H9 (cell line): ENCODE data around the gene HACD1. TPM values are rescaled to one million over a fixed set of nuclear protein-coding genes. Genes with fewer than 3 reads are reported as not detected.
A peak's percentile ranks its signal among the peaks of the same experiment; 100 is the strongest.

ENCODE experiments used
- DNase-seq: peaks from one replicate; pipeline ENCODE4 v3.0.0-alpha.2; 2017
- H2AFZ ChIP-seq: one replicate; pipeline ENCODE4 v1.6.1; 2013; ENCODE audit warnings: mild to moderate bottlenecking, low read length, control low read depth, moderate library complexity
- H2AK5ac ChIP-seq: 2 replicates; pipeline ENCODE4 v1.6.1; 2013; ENCODE audit warnings: low read length, control low read depth, mixed read lengths; ENCODE audit not compliant: insufficient read length
- H2BK120ac ChIP-seq: one replicate; pipeline ENCODE4 v1.6.1; 2013; ENCODE audit warnings: low read depth, mild to moderate bottlenecking, low read length, control low read depth, inconsistent platforms; ENCODE audit not compliant: poor library complexity, severe bottlenecking
- H2BK12ac ChIP-seq: 2 replicates; pipeline ENCODE4 v1.6.1; 2013; ENCODE audit warnings: low read length, control low read depth, mixed read lengths, low read depth; ENCODE audit not compliant: insufficient read length
- H2BK15ac ChIP-seq: 2 replicates; pipeline ENCODE4 v1.6.1; 2013; ENCODE audit warnings: low read depth, low read length, control low read depth
- H2BK20ac ChIP-seq: one replicate; pipeline ENCODE4 v1.6.1; 2013; ENCODE audit warnings: low read depth, mild to moderate bottlenecking, low read length, control low read depth, inconsistent platforms; ENCODE audit not compliant: poor library complexity, severe bottlenecking
- H2BK5ac ChIP-seq: 2 replicates; pipeline ENCODE4 v1.6.1; 2013; ENCODE audit warnings: low read length, control low read depth, mixed read lengths; ENCODE audit not compliant: insufficient read length
- H3K14ac ChIP-seq: 2 replicates; pipeline ENCODE4 v1.6.1; 2013; ENCODE audit warnings: low read length, control low read depth; ENCODE audit not compliant: insufficient read depth
- H3K18ac ChIP-seq: 2 replicates; pipeline ENCODE4 v1.6.1; 2013; ENCODE audit warnings: low read depth, mild to moderate bottlenecking, mixed read lengths, low read length, control low read depth; ENCODE audit not compliant: insufficient read length
- H3K23ac ChIP-seq: 2 replicates; pipeline ENCODE4 v1.6.1; 2013; ENCODE audit warnings: low read length, control low read depth, mixed read lengths, low read depth; ENCODE audit not compliant: insufficient read length
- H3K23me2 ChIP-seq: 2 replicates; pipeline ENCODE4 v1.6.1; 2013; ENCODE audit warnings: low read depth, mild to moderate bottlenecking, mixed read lengths, low read length, control low read depth; ENCODE audit not compliant: insufficient read length, poor library complexity, severe bottlenecking
- H3K27ac ChIP-seq: 2 replicates; pipeline ENCODE4 v1.5.1; 2013; ENCODE audit warnings: low read length, control low read depth, mixed read lengths, low read depth; ENCODE audit not compliant: insufficient read length
- H3K27me3 ChIP-seq: 2 replicates; pipeline ENCODE4 v1.6.1; 2013; ENCODE audit warnings: low read length, control low read depth, inconsistent platforms; ENCODE audit not compliant: insufficient read depth
- H3K4ac ChIP-seq: 2 replicates; pipeline ENCODE4 v1.6.1; 2013; ENCODE audit warnings: low read depth, mild to moderate bottlenecking, control low read depth, inconsistent platforms, low read length, moderate library complexity
- H3K4me1 ChIP-seq: 2 replicates; pipeline ENCODE4 v1.6.1; 2013; ENCODE audit warnings: low read length, control low read depth, inconsistent platforms; ENCODE audit not compliant: insufficient read depth
- H3K4me2 ChIP-seq: 2 replicates; pipeline ENCODE4 v1.6.1; 2013; ENCODE audit warnings: low read length, control low read depth, mixed read lengths; ENCODE audit not compliant: insufficient read length, insufficient read depth
- H3K56ac ChIP-seq: 2 replicates; pipeline ENCODE4 v1.6.1; 2013; ENCODE audit warnings: low read depth, mild to moderate bottlenecking, mixed read lengths, low read length, control low read depth; ENCODE audit not compliant: insufficient read length
- H3K79me1 ChIP-seq: 2 replicates; pipeline ENCODE4 v1.6.1; 2013; ENCODE audit warnings: low read depth, mild to moderate bottlenecking, moderate library complexity, low read length, control low read depth, inconsistent platforms; ENCODE audit not compliant: insufficient read depth, poor library complexity, severe bottlenecking
- H3K79me2 ChIP-seq: 2 replicates; pipeline ENCODE4 v1.6.1; 2013; ENCODE audit warnings: low read length, control low read depth, inconsistent platforms; ENCODE audit not compliant: insufficient read depth
- H3K9ac ChIP-seq: 2 replicates; pipeline ENCODE4 v1.6.1; 2013; ENCODE audit warnings: low read length, control low read depth, mixed read lengths; ENCODE audit not compliant: insufficient read length; ENCODE audit errors: extremely low read depth
- H3K9me3 ChIP-seq: one replicate; pipeline ENCODE4 v1.6.1; 2013; ENCODE audit warnings: low read depth, low read length, inconsistent platforms; ENCODE audit not compliant: control insufficient read depth
- H3T11ph ChIP-seq: one replicate; pipeline ENCODE4 v1.6.1; 2013; ENCODE audit warnings: mild to moderate bottlenecking, low read length, control low read depth, inconsistent platforms
- H4K20me1 ChIP-seq: one replicate; pipeline ENCODE4 v1.6.1; 2013; ENCODE audit not compliant: control insufficient read depth, insufficient read length, insufficient read depth
- H4K5ac ChIP-seq: 2 replicates; pipeline ENCODE4 v1.6.1; 2013; ENCODE audit warnings: low read depth, mild to moderate bottlenecking, mixed read lengths, low read length, control low read depth; ENCODE audit not compliant: insufficient read length
- H4K8ac ChIP-seq: replicated peaks from 2 replicates; pipeline ENCODE4 v1.6.1; 2013; ENCODE audit warnings: low read length, control low read depth, mixed read lengths, low read depth; ENCODE audit not compliant: insufficient read length
- H4K91ac ChIP-seq: 2 replicates; pipeline ENCODE4 v1.6.1; 2013; ENCODE audit warnings: low read depth, mild to moderate bottlenecking, moderate library complexity, mixed read lengths, low read length, control low read depth; ENCODE audit not compliant: insufficient read length
- H3K27ac Mint-ChIP-seq, 3 experiments: 2 replicates in 2 of 3; 3 replicates in 1 of 3; pipeline ENCODE4 v1.8.0; 2020 to 2021; ENCODE audit warnings: mixed read lengths in 3 of 3, mild to moderate bottlenecking in 1 of 3, moderate library complexity in 1 of 3
- H3K27me3 Mint-ChIP-seq: 2 replicates; pipeline ENCODE4 v1.8.0; 2021; ENCODE audit warnings: low read depth, mild to moderate bottlenecking, moderate library complexity, mixed read lengths
- H3K36me3 Mint-ChIP-seq, 3 experiments: 2 replicates in 2 of 3; 3 replicates in 1 of 3; pipeline ENCODE4 v1.8.0; 2020 to 2021; ENCODE audit warnings: low read depth in 3 of 3, mixed read lengths in 3 of 3; ENCODE audit not compliant: insufficient read depth in 1 of 3
- H3K4me1 Mint-ChIP-seq, 2 experiments: 2 replicates each; pipeline ENCODE4 v1.8.0; 2020; ENCODE audit warnings: mixed read lengths in 2 of 2
- H3K4me3 Mint-ChIP-seq, 2 experiments: 2 replicates in 1 of 2; 3 replicates in 1 of 2; pipeline ENCODE4 v1.8.0; 2020 to 2021; ENCODE audit warnings: mild to moderate bottlenecking in 2 of 2, mixed read lengths in 2 of 2, moderate library complexity in 1 of 2
- H3K9me3 Mint-ChIP-seq, 2 experiments: 2 replicates in 1 of 2; 3 replicates in 1 of 2; pipeline ENCODE4 v1.8.0; 2020; ENCODE audit warnings: mild to moderate bottlenecking in 2 of 2, mixed read lengths in 2 of 2, moderate library complexity in 1 of 2
- CTCF ChIP-seq: fragments of 200-600 bp; sonication (generic); conservative IDR thresholded peaks from 3 replicates; pipeline ENCODE4 v1.8.0; 2021; ENCODE audit warnings: antibody characterized with exemption, mild to moderate bottlenecking
- WGBS: extraction: QIAGEN DNeasy Blood & Tissue Kit; methylation state at CpG from one replicate; pipeline ENCODE4 v1.1.7; 2013; ENCODE audit warnings: missing lambda C conversion rate, low lambda C conversion rate, mixed read lengths; ENCODE audit not compliant: insufficient read length; ENCODE audit errors: extremely low coverage; 5-methylcytosine and 5-hydroxymethylcytosine counted together
- total RNA-seq: library from RNA; stranded (reverse); gene quantifications from 2 replicates; pipeline ENCODE4 v1.2.1, GENCODE V29; 2021

HACD1 gene
- total RNA-seq, 1 experiment from 2014 or later: 25.0 TPM

GRCh38 chr10:17643339-17643754, 26.2 kb upstream of the HACD1 start:
- H2AK5ac ChIP-seq: no peak overlapping the region
- DNase-seq: peak; percentile 39
- H3T11ph ChIP-seq: no peak overlapping the region
- H2BK12ac ChIP-seq: no peak overlapping the region
- no peak overlapping the region for H3K23ac ChIP-seq
- no peaks in the 10 kb centered on the region for H4K20me1 ChIP-seq
- no peak overlapping the region for H2BK15ac ChIP-seq
- H3K4me2 ChIP-seq: peak overlapping the region; percentile 98
- H3K9ac ChIP-seq: peak overlapping the region; percentile 98
- no CpG with 5 or more reads among the region's 13 CpGs for WGBS
- H3K18ac ChIP-seq: peak overlapping the region; percentile 76
- H4K5ac ChIP-seq: peak overlapping the region; percentile 53
- H3K4me1 Mint-ChIP-seq: peaks cover 17 to 22% of the 10 kb centered on the region in 2 experiments
- no peaks in the 10 kb centered on the region for H3K9me3 ChIP-seq
- no peaks in the 10 kb centered on the region for H3K9me3 Mint-ChIP-seq
- peak overlapping the region; percentile 97 to 99 for H3K4me3 Mint-ChIP-seq
- H3K27me3 ChIP-seq: no peaks in the 10 kb centered on the region
- no peaks in the 10 kb centered on the region for H3K4me1 ChIP-seq
- peak overlapping the region; percentile 44; the same call in 1 of the 2 replicates for H3K14ac ChIP-seq
- H2AFZ ChIP-seq: peak overlapping the region; percentile 53
- no peak overlapping the region for H4K91ac ChIP-seq
- H3K27me3 Mint-ChIP-seq: no peaks in the 10 kb centered on the region
- H3K23me2 ChIP-seq: peaks cover 10% of the 10 kb centered on the region
- TF ChIP-seq CTCF: no peak
- peak overlapping the region; percentile 53 for H3K27ac ChIP-seq
- H3K27ac Mint-ChIP-seq: peak overlapping the region; percentile 100
- H3K79me1 ChIP-seq: peaks cover 6% of the 10 kb centered on the region
- no peak overlapping the region for H2BK120ac ChIP-seq
- no peak overlapping the region for H3K56ac ChIP-seq
- no peak overlapping the region for H2BK20ac ChIP-seq
- peaks cover 23% of the 10 kb centered on the region for H3K79me2 ChIP-seq
- no peak overlapping the region for H3K4ac ChIP-seq
- H4K8ac ChIP-seq: no peak overlapping the region
- peak overlapping the region; percentile 66 for H2BK5ac ChIP-seq
- peaks cover 3 to 12% (median 5%) of the 10 kb centered on the region in 3 experiments; a peak in 6 of 7 replicates for H3K36me3 Mint-ChIP-seq
